Breast epithelium (tissue), 3 donors: Measurements from ENCODE around the gene TRIOBP.

Experiments used
- POLR2A ChIP-seq: fragments of 450-650 bp; IDR thresholded peaks from one replicate; pipeline ENCODE4 v1.6.1; 2016; ENCODE audit warnings: antibody characterized with exemption, mild to moderate bottlenecking, moderate library complexity
- POLR2AphosphoS5 ChIP-seq, 3 donors: sonication (generic); formaldehyde crosslinking; IDR thresholded peaks; one replicate each; pipeline ENCODE4 v1.6.1; 2017; ENCODE audit warnings: antibody characterized with exemption in 3 of 3
- TF ChIP-seq, protein P1 (sequence below), 3 donors: fragments of 450-650 bp; IDR thresholded peaks; one replicate each; pipeline ENCODE4 v1.5.1; 2016 to 2017; ENCODE audit warnings: antibody characterized with exemption in 3 of 3, mild to moderate bottlenecking in 3 of 3, moderate library complexity in 3 of 3

DNA sequence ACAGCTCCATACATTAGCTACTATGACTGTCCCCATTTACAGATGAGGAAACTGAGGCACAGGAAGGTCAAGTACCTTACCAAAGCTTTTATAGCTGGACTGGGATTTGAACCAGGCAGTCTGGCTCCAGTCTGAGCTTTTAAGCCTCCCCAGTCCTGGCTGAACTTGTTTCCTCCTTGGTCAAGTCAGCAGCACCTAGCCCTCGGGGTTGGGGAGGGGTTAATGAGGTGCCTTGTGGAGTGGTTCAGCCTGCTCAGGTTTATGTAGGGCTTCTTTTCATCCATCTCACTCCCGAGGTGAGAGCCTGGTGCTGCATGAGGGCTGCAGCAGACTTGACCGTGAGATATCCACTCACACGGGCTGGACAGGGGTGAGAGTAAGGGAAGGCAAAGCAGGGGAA, 74.2 kb downstream of the TRIOBP start:
- TF ChIP-seq, protein P1, sequence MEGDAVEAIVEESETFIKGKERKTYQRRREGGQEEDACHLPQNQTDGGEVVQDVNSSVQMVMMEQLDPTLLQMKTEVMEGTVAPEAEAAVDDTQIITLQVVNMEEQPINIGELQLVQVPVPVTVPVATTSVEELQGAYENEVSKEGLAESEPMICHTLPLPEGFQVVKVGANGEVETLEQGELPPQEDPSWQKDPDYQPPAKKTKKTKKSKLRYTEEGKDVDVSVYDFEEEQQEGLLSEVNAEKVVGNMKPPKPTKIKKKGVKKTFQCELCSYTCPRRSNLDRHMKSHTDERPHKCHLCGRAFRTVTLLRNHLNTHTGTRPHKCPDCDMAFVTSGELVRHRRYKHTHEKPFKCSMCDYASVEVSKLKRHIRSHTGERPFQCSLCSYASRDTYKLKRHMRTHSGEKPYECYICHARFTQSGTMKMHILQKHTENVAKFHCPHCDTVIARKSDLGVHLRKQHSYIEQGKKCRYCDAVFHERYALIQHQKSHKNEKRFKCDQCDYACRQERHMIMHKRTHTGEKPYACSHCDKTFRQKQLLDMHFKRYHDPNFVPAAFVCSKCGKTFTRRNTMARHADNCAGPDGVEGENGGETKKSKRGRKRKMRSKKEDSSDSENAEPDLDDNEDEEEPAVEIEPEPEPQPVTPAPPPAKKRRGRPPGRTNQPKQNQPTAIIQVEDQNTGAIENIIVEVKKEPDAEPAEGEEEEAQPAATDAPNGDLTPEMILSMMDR (IDR thresholded peaks at IDR 0.05), result no peak
- TF ChIP-seq POLR2A (no peak), POLR2AphosphoS5 (IDR thresholded peaks at IDR 0.05) (no peak)
